ENCODE measurements around the gene RTTN. TPM values are rescaled to one million over a fixed set of nuclear protein-coding genes. Genes with fewer than 3 reads are reported as not detected.

RTTN gene
- total RNA-seq, 2 experiments from 2014 or later = 19.8 to 29.7 TPM

GRCh38 chr18:70021498-70021897, 184.0 kb downstream of the RTTN start:
- TF ChIP-seq CTCF (conservative IDR thresholded peaks at IDR 0.05; ENCODE audit: low read length) = no peak
- TF ChIP-seq EZH2phosphoT487 (IDR thresholded peaks at IDR 0.05; ENCODE audit: borderline replicate concordance, low read depth, low read length) = no peak
- POLR2A ChIA-PET = no interaction called here

GRCh38 chr18:70021043-70021442, 184.4 kb downstream of the RTTN start:
- Histone ChIP-seq H3K27ac (ENCODE audit: low read depth, low read length, poor library complexity, severe bottlenecking) (no peak overlapping the region), H3K9me2 (ENCODE audit: insufficient read depth, low read length) (no peaks in the 10 kb centered on the region), H3K4me2 (ENCODE audit: low read length) (no peak overlapping the region), H3K4me3 (ENCODE audit: low read depth, low read length, poor library complexity, severe bottlenecking) (no peak overlapping the region), H2AFZ (ENCODE audit: low read length) (no peak overlapping the region), H3K36me3 (ENCODE audit: insufficient read depth, low read length) (peaks cover 5% of the 10 kb centered on the region), H4K20me1 (ENCODE audit: insufficient read depth, low read length) (no peaks in the 10 kb centered on the region), H3K9me3 (ENCODE audit: low read length) (no peaks in the 10 kb centered on the region), H3K79me2 (ENCODE audit: insufficient read depth, low read depth, low read length) (no peaks in the 10 kb centered on the region), H3K4me1 (ENCODE audit: insufficient read depth, low read length, poor library complexity, severe bottlenecking) (no peaks in the 10 kb centered on the region)
- intact Hi-C loops (cut with micrococcal nuclease; ENCODE audit: unreplicated experiment) = no loop called here
- DNase-seq (ENCODE audit: low spot score) = no peak
- BruUV-seq (replicated peaks) = no TSS peak
- ChIA-PET CTCF (ENCODE audit: unreplicated experiment) (no interaction called here), POLR2A (no interaction called here)
- TF ChIP-seq EZH2phosphoT487 (IDR thresholded peaks at IDR 0.05; ENCODE audit: borderline replicate concordance, low read depth, low read length) = no peak
- no peak for TF ChIP-seq CTCF (conservative IDR thresholded peaks at IDR 0.05; ENCODE audit: low read length)

More at GRCh38 chr18:70021498-70021897, 184.0 kb downstream of the RTTN start:
- Histone ChIP-seq H3K27ac (ENCODE audit: low read depth, low read length, poor library complexity, severe bottlenecking) (no peak overlapping the region), H3K4me1 (ENCODE audit: insufficient read depth, low read length, poor library complexity, severe bottlenecking) (no peaks in the 10 kb centered on the region), H3K36me3 (ENCODE audit: insufficient read depth, low read length) (peaks cover 5% of the 10 kb centered on the region), H3K4me3 (ENCODE audit: low read depth, low read length, poor library complexity, severe bottlenecking) (no peak overlapping the region), H3K79me2 (ENCODE audit: insufficient read depth, low read depth, low read length) (no peaks in the 10 kb centered on the region), H3K9me3 (ENCODE audit: low read length) (no peaks in the 10 kb centered on the region), H3K9me2 (ENCODE audit: insufficient read depth, low read length) (no peaks in the 10 kb centered on the region), H4K20me1 (ENCODE audit: insufficient read depth, low read length) (no peaks in the 10 kb centered on the region), H2AFZ (ENCODE audit: low read length) (no peak overlapping the region), H3K4me2 (ENCODE audit: low read length) (no peak overlapping the region)
- CTCF ChIA-PET (ENCODE audit: unreplicated experiment) = no interaction called here
- BruUV-seq (replicated peaks) = no TSS peak
- intact Hi-C loops (cut with micrococcal nuclease; ENCODE audit: unreplicated experiment) = no loop called here
- DNase-seq (ENCODE audit: low spot score) = no peak

GRCh38 chr18:70019991-70020390, 185.5 kb downstream of the RTTN start:
- POLR2A ChIA-PET = no interaction called here
- H3K27ac ChIP-seq (ENCODE audit: low read depth, low read length, poor library complexity, severe bottlenecking) = no peak overlapping the region
- H3K4me3 ChIP-seq (ENCODE audit: low read depth, low read length, poor library complexity, severe bottlenecking) = no peak overlapping the region
- BruUV-seq (replicated peaks) = no TSS peak
- no peak overlapping the region for H3K4me2 ChIP-seq (ENCODE audit: low read length)
- no peaks in the 10 kb centered on the region for H4K20me1 ChIP-seq (ENCODE audit: insufficient read depth, low read length)
- no peak for TF ChIP-seq EZH2phosphoT487 (IDR thresholded peaks at IDR 0.05; ENCODE audit: borderline replicate concordance, low read depth, low read length)
- no peak for TF ChIP-seq CTCF (conservative IDR thresholded peaks at IDR 0.05; ENCODE audit: low read length)
- H3K4me1 ChIP-seq (ENCODE audit: insufficient read depth, low read length, poor library complexity, severe bottlenecking) = no peaks in the 10 kb centered on the region
- peaks cover 5% of the 10 kb centered on the region for H3K36me3 ChIP-seq (ENCODE audit: insufficient read depth, low read length)
- no peaks in the 10 kb centered on the region for H3K79me2 ChIP-seq (ENCODE audit: insufficient read depth, low read depth, low read length)
- DNase-seq (ENCODE audit: low spot score) = no peak
- H2AFZ ChIP-seq (ENCODE audit: low read length) = no peak overlapping the region
- intact Hi-C loops (cut with micrococcal nuclease; ENCODE audit: unreplicated experiment) = no loop called here
- CTCF ChIA-PET (ENCODE audit: unreplicated experiment) = no interaction called here
- H3K9me3 ChIP-seq (ENCODE audit: low read length) = no peaks in the 10 kb centered on the region
- no peaks in the 10 kb centered on the region for H3K9me2 ChIP-seq (ENCODE audit: insufficient read depth, low read length)

All from OCI-LY7 (cell line).